Upper lobe of left lung (tissue), 4 donors: ENCODE data around the gene XPNPEP3.

Experiments
- CTCF ChIP-seq, 6 experiments: fragments of 450-650 bp in 4 of 6; fragments of 200-600 bp in 2 of 6; sonication (generic) in 2 of 6; IDR thresholded peaks; one replicate each; pipeline ENCODE4 v1.5.1; 2016 to 2019; ENCODE audit warnings: antibody characterized with exemption in 6 of 6
- EP300 ChIP-seq, 4 donors: sonication (generic); formaldehyde crosslinking; IDR thresholded peaks; one replicate each; pipeline ENCODE4 v1.5.1; 2017; ENCODE audit warnings: antibody characterized with exemption in 4 of 4, control low read depth in 2 of 4
- POLR2A ChIP-seq, 4 donors: fragments of 450-650 bp; IDR thresholded peaks; one replicate each; pipeline ENCODE4 v1.5.1; 2016 to 2017; ENCODE audit warnings: antibody characterized with exemption in 4 of 4, mild to moderate bottlenecking in 2 of 4

DNA sequence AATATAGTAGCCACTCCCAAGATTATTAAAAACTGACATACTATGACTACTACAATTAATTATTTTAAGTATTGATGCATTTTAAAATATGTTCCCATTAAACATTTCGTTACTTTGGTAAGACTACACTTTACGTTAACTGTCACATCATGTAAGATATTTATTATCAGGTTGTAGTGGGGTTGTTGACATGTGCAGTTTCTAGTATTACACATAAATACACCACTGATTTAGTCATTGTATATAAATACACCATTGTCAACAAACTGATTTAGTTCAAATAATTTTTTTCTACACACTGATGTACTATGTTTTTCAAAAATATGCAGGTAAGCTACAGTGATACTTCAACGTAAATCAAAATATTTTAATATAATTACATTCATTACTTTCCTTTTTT lies 12.0 kb upstream of the XPNPEP3 start:
- TF ChIP-seq POLR2A (IDR thresholded peaks at IDR 0.05) (no peak), CTCF (IDR thresholded peaks at IDR 0.05) (no peak), EP300 (IDR thresholded peaks at IDR 0.05) (no peak)
